Adrenal gland (tissue), 12 donors: ENCODE measurements around the gene PRC1. TPM values are rescaled to one million over a fixed set of nuclear protein-coding genes. Genes with fewer than 3 reads are reported as not detected.

Source experiments
- DNase-seq, 7 donors: peaks; one replicate each; pipeline ENCODE4 v3.0.0-alpha.2; 2019 to 2020
- H3K27ac ChIP-seq, 5 donors: fragments of 200-600 bp; sonication (generic) in 4 of 5; 1 replicate in 3 of 5; 2 replicates in 2 of 5; pipeline versions ENCODE4 v1.5.1 to v1.8.0; 2016 to 2020; ENCODE audit warnings: mild to moderate bottlenecking in 1 of 5
- H3K27me3 ChIP-seq: fragments of 200-600 bp; 2 replicates; pipeline ENCODE4 v1.8.0; 2021
- H3K36me3 ChIP-seq, 2 donors: fragments of 200-600 bp; replicated peaks in 1 of 2; 1 replicate in 1 of 2; 2 replicates in 1 of 2; pipeline versions ENCODE4 v1.5.1 to v1.8.0; 2018 to 2022
- H3K4me1 ChIP-seq, 2 donors: fragments of 200-600 bp; replicated peaks in 1 of 2; 1 replicate in 1 of 2; 2 replicates in 1 of 2; pipeline versions ENCODE4 v1.5.1 to v1.8.0; 2018 to 2021
- H3K4me3 ChIP-seq, 4 donors: fragments of 200-600 bp; sonication (generic) in 3 of 4; one replicate each; pipeline ENCODE4 v1.5.1; 2016 to 2018
- H3K9me3 ChIP-seq, 3 donors: fragments of 200-600 bp; sonication (generic) in 1 of 3; replicated peaks in 1 of 3; 1 replicate in 2 of 3; 2 replicates in 1 of 3; pipeline versions ENCODE4 v1.5.1 to v1.8.0; 2016 to 2021
- CTCF ChIP-seq, 6 experiments: fragments of 450-650 bp in 4 of 6; fragments of 200-600 bp in 2 of 6; sonication (generic) in 1 of 6; IDR thresholded peaks; 1 replicate in 5 of 6; 2 replicates in 1 of 6; pipeline versions ENCODE4 v1.5.1 to v1.8.0; 2016 to 2021; ENCODE audit warnings: antibody characterized with exemption in 6 of 6, mild to moderate bottlenecking in 2 of 6, moderate library complexity in 1 of 6
- POLR2A ChIP-seq, 2 donors: fragments of 450-650 bp; IDR thresholded peaks; one replicate each; pipeline ENCODE4 v1.6.1; 2017; ENCODE audit warnings: antibody characterized with exemption in 2 of 2, mild to moderate bottlenecking in 2 of 2, moderate library complexity in 1 of 2
- WGBS, 4 donors: extraction: QIAGEN DNeasy Blood & Tissue Kit in 2 of 4; methylation state at CpG; one replicate each; pipeline versions ENCODE4 v1.1.5 to v1.1.7; 2013 to 2017; 5-methylcytosine and 5-hydroxymethylcytosine counted together
- intact Hi-C, 2 donors: fragments of 100-400 bp; cut with DNase I; formaldehyde crosslinking; loops; one replicate each; pipeline versions ENCODE4 v1.14.1 to v1.15.0; 2022 to 2023
- polyA plus RNA-seq, 3 donors: library from polyadenylated mRNA; stranded (reverse); fragments of 200-250 nt in 2 of 3; fragments of 350-450 nt in 1 of 3; fragmentation: Illumina TruSeq in 1 of 3; extraction: RNeasy Lipid Tissue Mini Kit (QIAGEN cat#74804) in 1 of 3; gene quantifications; one replicate each; pipeline ENCODE4 v1.2.3, GENCODE V29; 2013 to 2014
- total RNA-seq, 9 donors: library from RNA; depleted of rRNA in 4 of 9; stranded (reverse); fragments of >200 nt in 4 of 9; fragments of 120-200 nt in 1 of 9; fragmentation: NEBNext Ultra II Directional in 1 of 9; extraction: Animal tissue kit (Norgen Biotek cat#: 25700) in 1 of 9; gene quantifications; one replicate each; pipeline versions ENCODE4 v1.1.0 to v1.2.4, GENCODE V29; 2013 to 2023
- donor health status: healthy with polysubstance abuse.
- donor health status: Bipolar disorder and iron deficiency.
- donor health status: DM: yes; HTN: yes; CAD: no.
- donor health status: DM: no; HTN: no; CAD: no.
- donor health status: DM: no; HTN: no; CAD: no.
- donor health status: DM: yes; HTN: yes; CAD: no.

PRC1 gene
- total and polyA plus RNA-seq, 12 donors = 4.7 to 63.8 (median 6.6) TPM

DNA sequence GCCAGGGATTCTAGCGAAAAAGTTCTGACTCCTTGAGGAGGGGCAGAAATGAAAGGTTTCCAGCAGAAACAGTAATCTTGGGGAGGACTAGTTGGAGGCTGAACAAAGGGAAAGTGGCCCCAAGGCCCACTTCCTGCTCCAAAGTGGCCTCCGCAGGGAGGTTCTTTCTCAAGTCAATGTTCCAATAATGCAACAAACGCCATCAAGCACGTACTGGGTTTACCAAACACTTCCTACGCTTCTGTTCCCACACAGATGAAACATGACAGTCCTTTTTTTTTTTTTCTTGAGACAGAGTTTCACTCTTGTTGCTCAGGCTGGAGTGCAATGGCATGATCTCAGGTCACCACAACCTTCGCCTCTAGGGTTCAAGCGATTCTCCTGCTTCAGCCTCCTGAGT lies 49.2 kb downstream of the PRC1 start:
- Histone ChIP-seq H3K36me3 (peaks cover 0 to 96% of the 10 kb centered on the region in 2 donors), H3K9me3 (no peaks in the 10 kb centered on the region), H3K4me3 (no peak overlapping the region), H3K27me3 (no peaks in the 10 kb centered on the region), H3K27ac (no peak overlapping the region), H3K4me1 (no peaks in the 10 kb centered on the region)
- 89 to 96% (median 92%) methylated on average over 7 of the region's 7 CpGs for WGBS, 4 donors
- TF ChIP-seq CTCF (IDR thresholded peaks at IDR 0.05) (no peak), POLR2A (IDR thresholded peaks at IDR 0.05) (no peak)
- DNase-seq = no peak
- intact Hi-C loops = no loop called here

DNA sequence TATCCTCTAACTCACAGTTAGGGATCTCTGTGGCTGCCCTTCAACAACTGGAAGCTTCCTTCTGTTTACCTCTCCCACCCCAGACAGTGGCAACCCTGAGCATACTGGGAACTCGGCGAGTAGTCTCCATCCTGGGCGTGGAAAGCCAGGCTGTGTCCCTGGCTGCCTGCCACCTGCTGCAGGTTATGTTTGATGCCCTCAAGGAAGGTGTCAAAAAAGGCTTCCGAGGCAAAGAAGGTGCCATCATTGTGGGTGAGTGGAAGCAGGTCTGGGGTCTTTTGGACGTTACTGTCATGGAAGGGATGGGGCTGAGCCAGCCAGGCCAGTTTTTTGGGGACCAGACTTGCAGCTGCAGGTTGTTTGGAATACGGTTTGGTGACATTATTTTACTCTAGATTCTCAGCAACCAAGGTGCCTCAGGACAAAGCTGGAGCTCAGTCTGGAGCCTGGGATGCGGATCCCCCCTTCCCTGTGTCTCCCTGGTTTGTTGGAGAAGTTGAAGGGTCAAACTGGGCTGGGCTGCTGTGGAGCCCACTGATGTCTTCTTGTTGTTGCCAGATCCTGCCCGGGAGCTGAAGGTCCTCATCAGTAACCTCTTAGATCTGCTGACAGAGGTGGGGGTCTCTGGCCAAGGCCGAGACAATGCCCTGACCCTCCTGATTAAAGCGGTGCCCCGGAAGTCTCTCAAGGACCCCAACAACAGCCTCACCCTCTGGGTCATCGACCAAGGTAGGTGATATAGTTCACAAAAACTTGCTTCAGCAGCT lies 51.8 kb downstream of the PRC1 start:
- H3K4me3 ChIP-seq = no peak overlapping the region
- H3K36me3 ChIP-seq = peaks cover 0 to 94% of the 10 kb centered on the region in 2 donors
- H3K27ac ChIP-seq = no peak overlapping the region
- no peaks in the 10 kb centered on the region for H3K4me1 ChIP-seq
- no peak for DNase-seq
- H3K27me3 ChIP-seq = no peaks in the 10 kb centered on the region
- 75 to 84% (median 83%) methylated on average over 10 to 12 of the region's 12 CpGs for WGBS, 4 donors
- no peak for TF ChIP-seq POLR2A (IDR thresholded peaks at IDR 0.05)
- TF ChIP-seq CTCF (IDR thresholded peaks at IDR 0.05) = no peak
- no peaks in the 10 kb centered on the region for H3K9me3 ChIP-seq
- intact Hi-C loops = no loop called here

DNA sequence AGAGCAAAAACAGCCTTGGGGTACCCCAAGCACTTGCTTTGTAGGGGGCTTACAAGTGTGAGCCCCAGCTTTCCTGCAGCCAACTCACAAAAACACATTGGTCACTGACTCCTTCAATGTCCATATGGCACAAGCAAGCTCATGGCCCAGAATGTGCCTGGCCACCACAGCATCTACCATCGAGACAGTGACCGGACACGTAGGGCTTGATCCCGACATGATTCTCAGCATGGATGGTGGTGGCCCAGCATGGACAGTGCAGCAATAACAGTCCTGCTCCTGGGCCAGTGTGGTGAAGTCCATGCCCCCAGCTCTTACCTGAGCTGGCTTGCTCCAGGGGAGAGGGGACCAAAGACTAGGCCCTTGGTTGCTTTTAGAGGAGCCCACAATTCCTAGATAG lies 53.3 kb downstream of the PRC1 start:
- Histone ChIP-seq H3K27me3 (no peaks in the 10 kb centered on the region), H3K36me3 (peaks cover 0 to 80% of the 10 kb centered on the region in 2 donors), H3K9me3 (no peaks in the 10 kb centered on the region), H3K4me1 (peaks cover 6 to 12% of the 10 kb centered on the region in 2 donors), H3K27ac (no peak overlapping the region), H3K4me3 (no peak overlapping the region)
- WGBS, 4 donors = 93 to 97% (median 96%) methylated on average over 4 of the region's 4 CpGs
- DNase-seq = no peak
- intact Hi-C loops = no loop called here
- TF ChIP-seq POLR2A (IDR thresholded peaks at IDR 0.05) = no peak
- no peak for TF ChIP-seq CTCF (IDR thresholded peaks at IDR 0.05)

DNA sequence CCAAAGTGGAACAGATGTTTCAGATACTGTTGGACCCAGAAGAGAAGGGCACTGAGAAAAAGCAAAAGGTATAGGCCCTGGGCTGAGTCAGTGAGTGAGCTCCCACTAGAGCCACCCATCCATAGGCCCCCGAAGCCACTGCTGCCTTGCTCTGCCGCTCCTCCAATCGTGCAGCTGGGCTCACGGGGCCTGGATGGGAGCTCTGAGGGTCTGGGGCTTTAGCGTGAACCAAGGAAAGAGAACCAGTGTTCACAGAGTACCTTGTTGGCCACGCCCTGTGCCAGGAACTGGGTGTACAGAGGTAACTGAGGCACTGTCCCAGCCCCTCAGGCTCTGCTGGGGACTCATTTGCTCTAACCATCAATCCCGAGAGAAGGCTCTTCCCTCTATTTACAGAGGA lies 54.6 kb downstream of the PRC1 start:
- peaks cover 11 to 19% of the 10 kb centered on the region in 2 donors for H3K4me1 ChIP-seq
- H3K27me3 ChIP-seq = no peaks in the 10 kb centered on the region
- peaks cover 0 to 70% of the 10 kb centered on the region in 2 donors for H3K36me3 ChIP-seq
- no peaks in the 10 kb centered on the region for H3K9me3 ChIP-seq
- WGBS, 4 donors = 87 to 96% (median 93%) methylated on average over 6 to 7 of the region's 7 CpGs
- no peak overlapping the region for H3K4me3 ChIP-seq
- H3K27ac ChIP-seq = no peak overlapping the region
- TF ChIP-seq POLR2A (IDR thresholded peaks at IDR 0.05) (no peak), CTCF (IDR thresholded peaks at IDR 0.05) (no peak)
- DNase-seq = no peak
- intact Hi-C loops = no loop called here
